OCI-LY3 (cell line): Measurements from ENCODE around the gene FKBP4.

Source experiments
- H2AFZ ChIP-seq: fragments of 200-600, 300-600 bp; shearing (Covaris generic); 2 replicates; pipeline ENCODE4 v1.6.0; 2014; ENCODE audit warnings: antibody characterized with exemption, low read depth, low read length
- H3K27ac ChIP-seq: fragments of 200-600, 300-600 bp; sonication (generic); 2 replicates; pipeline ENCODE4 v1.5.1; 2014; ENCODE audit warnings: mild to moderate bottlenecking, low read length, moderate library complexity, mixed read lengths
- H3K27me3 ChIP-seq: fragments of 200-600, 300-600 bp; sonication (generic); 2 replicates; pipeline ENCODE4 v1.6.1; 2014; ENCODE audit warnings: low read depth, low read length, mixed read lengths
- H3K36me3 ChIP-seq: fragments of 200-600, 300-600 bp; sonication (generic); replicated peaks from 2 replicates; pipeline ENCODE3; 2014; ENCODE audit warnings: low read depth, low read length, mixed read lengths
- H3K4me1 ChIP-seq: fragments of 300-600, 200-600 bp; sonication (generic); 2 replicates; pipeline ENCODE4 v1.6.1; 2014; ENCODE audit warnings: low read length, mixed read lengths
- H3K4me2 ChIP-seq: fragments of 200-600, 300-600 bp; sonication (generic); 2 replicates; pipeline ENCODE4 v1.6.1; 2014; ENCODE audit warnings: low read length, mixed read lengths
- H3K4me3 ChIP-seq: fragments of 300-600, 200-600 bp; sonication (generic); 2 replicates; pipeline ENCODE4 v1.5.1; 2014; ENCODE audit warnings: antibody characterized with exemption, mild to moderate bottlenecking, low read length, moderate library complexity
- H3K79me2 ChIP-seq: fragments of 300-600, 200-600 bp; shearing (Covaris generic); 2 replicates; pipeline ENCODE4 v1.6.1; 2014; ENCODE audit warnings: mild to moderate bottlenecking, low read length, mixed read lengths
- H3K9ac ChIP-seq: fragments of 300-600, 200-600 bp; shearing (Covaris generic); 2 replicates; pipeline ENCODE4 v1.6.0; 2014; ENCODE audit warnings: mild to moderate bottlenecking, low read length, moderate library complexity
- H3K9me3 ChIP-seq: fragments of 200-600, 300-600 bp; shearing (Covaris generic); 2 replicates; pipeline ENCODE4 v1.6.1; 2014; ENCODE audit warnings: low read length, mixed read lengths; ENCODE audit not compliant: insufficient read depth
- H4K20me1 ChIP-seq: fragments of 200-600, 300-600 bp; sonication (generic); 2 replicates; pipeline ENCODE4 v1.6.1; 2016; ENCODE audit warnings: low read length, mixed read lengths; ENCODE audit not compliant: insufficient read depth
- CTCF ChIP-seq: fragments of 200-600, 300-600 bp; sonication (generic); IDR thresholded peaks from 2 replicates; pipeline ENCODE4 v1.5.1; 2014; ENCODE audit warnings: antibody characterized with exemption, low read length, low read depth
- EZH2phosphoT487 ChIP-seq: fragments of 200-600 bp; shearing (Covaris generic); IDR thresholded peaks from 2 replicates; pipeline ENCODE4 v1.6.1; 2018; ENCODE audit warnings: antibody characterized with exemption, mixed run types, low read depth

FKBP4 gene

GRCh38 chr12:2779281-2779680, 15.5 kb upstream of the FKBP4 start:
- H3K27me3 ChIP-seq = peaks cover 34% of the 10 kb centered on the region

GRCh38 chr12:2783936-2784600, 10.7 kb upstream of the FKBP4 start:
- H3K4me3 ChIP-seq = peak overlapping the region; percentile 74

More at GRCh38 chr12:2779281-2779680, 15.5 kb upstream of the FKBP4 start:
- Histone ChIP-seq H3K36me3 (no peaks in the 10 kb centered on the region), H2AFZ (no peak overlapping the region), H4K20me1 (no peaks in the 10 kb centered on the region), H3K4me2 (no peak overlapping the region), H3K27ac (no peak overlapping the region), H3K9ac (no peak overlapping the region), H3K4me1 (peaks cover 7% of the 10 kb centered on the region; the same call in 1 of the 2 replicates), H3K4me3 (no peak overlapping the region), H3K9me3 (no peaks in the 10 kb centered on the region), H3K79me2 (no peaks in the 10 kb centered on the region)
- no peak for TF ChIP-seq CTCF
- TF ChIP-seq EZH2phosphoT487 = no peak

GRCh38 chr12:2785017-2785416, 9.8 kb upstream of the FKBP4 start:
- H3K4me3 ChIP-seq = no peak overlapping the region
- peaks cover 10% of the 10 kb centered on the region; the same call in 1 of the 2 replicates for H3K4me1 ChIP-seq
- no peak overlapping the region for H2AFZ ChIP-seq
- H3K27me3 ChIP-seq = peaks cover 50% of the 10 kb centered on the region
- no peak overlapping the region for H3K9ac ChIP-seq
- H3K9me3 ChIP-seq = no peaks in the 10 kb centered on the region
- H3K27ac ChIP-seq = no peak overlapping the region
- H3K36me3 ChIP-seq = no peaks in the 10 kb centered on the region
- TF ChIP-seq CTCF = no peak
- no peak for TF ChIP-seq EZH2phosphoT487
- no peak overlapping the region for H3K4me2 ChIP-seq
- H4K20me1 ChIP-seq = no peaks in the 10 kb centered on the region
- H3K79me2 ChIP-seq = no peaks in the 10 kb centered on the region

More at GRCh38 chr12:2783936-2784600, 10.7 kb upstream of the FKBP4 start:
- no peaks in the 10 kb centered on the region for H3K79me2 ChIP-seq
- peaks cover 51% of the 10 kb centered on the region for H3K27me3 ChIP-seq
- no peaks in the 10 kb centered on the region for H3K9me3 ChIP-seq
- peak; percentile 87 for TF ChIP-seq CTCF
- TF ChIP-seq EZH2phosphoT487 = no peak
- peak overlapping the region; percentile 89 for H2AFZ ChIP-seq
- no peaks in the 10 kb centered on the region for H4K20me1 ChIP-seq
- peak overlapping the region; percentile 93 for H3K4me2 ChIP-seq
- peak overlapping the region; percentile 29 for H3K9ac ChIP-seq
- H3K36me3 ChIP-seq = no peaks in the 10 kb centered on the region
- no peak overlapping the region for H3K27ac ChIP-seq
- peaks cover 10% of the 10 kb centered on the region; the same call in 1 of the 2 replicates for H3K4me1 ChIP-seq

GRCh38 chr12:2791089-2791488, 3.7 kb upstream of the FKBP4 start:
- H2AFZ ChIP-seq = no peak overlapping the region
- H3K27me3 ChIP-seq = peaks cover 18% of the 10 kb centered on the region
- H3K4me3 ChIP-seq = no peak overlapping the region
- H3K9me3 ChIP-seq = no peaks in the 10 kb centered on the region
- no peak overlapping the region for H3K9ac ChIP-seq
- no peaks in the 10 kb centered on the region for H3K4me1 ChIP-seq
- peaks cover 3% of the 10 kb centered on the region; the same call in 1 of the 2 replicates for H4K20me1 ChIP-seq
- no peak for TF ChIP-seq CTCF
- no peak for TF ChIP-seq EZH2phosphoT487
- H3K27ac ChIP-seq = no peak overlapping the region
- H3K36me3 ChIP-seq = no peaks in the 10 kb centered on the region
- H3K4me2 ChIP-seq = no peak overlapping the region
- H3K79me2 ChIP-seq = peaks cover 13% of the 10 kb centered on the region
